ENCODE data around the gene PTRH1.

GRCh38 chr9:127751269-127752054 is 36.0 kb upstream of the PTRH1 start:
- TF ChIP-seq CTCF (IDR thresholded peaks at IDR 0.05) (no peak), NFYB (CRISPR knock-in tag; conservative IDR thresholded peaks at IDR 0.05; ENCODE audit: low read depth) (no peak), ATF2 (CRISPR knock-in tag; IDR thresholded peaks at IDR 0.05; ENCODE audit: borderline replicate concordance, low read depth) (no peak), FOXP1 (CRISPR knock-in tag; IDR thresholded peaks at IDR 0.05; ENCODE audit: borderline replicate concordance) (no peak), NR1H2 (CRISPR knock-in tag; IDR thresholded peaks at IDR 0.05) (no peak), SMAD4 (CRISPR knock-in tag; IDR thresholded peaks at IDR 0.05) (no peak), USF2 (CRISPR knock-in tag; IDR thresholded peaks at IDR 0.05) (no peak), MAX (CRISPR knock-in tag; IDR thresholded peaks at IDR 0.05) (no peak), NFATC4 (CRISPR knock-in tag; IDR thresholded peaks at IDR 0.05) (no peak)
- TF ChIP-seq, protein P1, sequence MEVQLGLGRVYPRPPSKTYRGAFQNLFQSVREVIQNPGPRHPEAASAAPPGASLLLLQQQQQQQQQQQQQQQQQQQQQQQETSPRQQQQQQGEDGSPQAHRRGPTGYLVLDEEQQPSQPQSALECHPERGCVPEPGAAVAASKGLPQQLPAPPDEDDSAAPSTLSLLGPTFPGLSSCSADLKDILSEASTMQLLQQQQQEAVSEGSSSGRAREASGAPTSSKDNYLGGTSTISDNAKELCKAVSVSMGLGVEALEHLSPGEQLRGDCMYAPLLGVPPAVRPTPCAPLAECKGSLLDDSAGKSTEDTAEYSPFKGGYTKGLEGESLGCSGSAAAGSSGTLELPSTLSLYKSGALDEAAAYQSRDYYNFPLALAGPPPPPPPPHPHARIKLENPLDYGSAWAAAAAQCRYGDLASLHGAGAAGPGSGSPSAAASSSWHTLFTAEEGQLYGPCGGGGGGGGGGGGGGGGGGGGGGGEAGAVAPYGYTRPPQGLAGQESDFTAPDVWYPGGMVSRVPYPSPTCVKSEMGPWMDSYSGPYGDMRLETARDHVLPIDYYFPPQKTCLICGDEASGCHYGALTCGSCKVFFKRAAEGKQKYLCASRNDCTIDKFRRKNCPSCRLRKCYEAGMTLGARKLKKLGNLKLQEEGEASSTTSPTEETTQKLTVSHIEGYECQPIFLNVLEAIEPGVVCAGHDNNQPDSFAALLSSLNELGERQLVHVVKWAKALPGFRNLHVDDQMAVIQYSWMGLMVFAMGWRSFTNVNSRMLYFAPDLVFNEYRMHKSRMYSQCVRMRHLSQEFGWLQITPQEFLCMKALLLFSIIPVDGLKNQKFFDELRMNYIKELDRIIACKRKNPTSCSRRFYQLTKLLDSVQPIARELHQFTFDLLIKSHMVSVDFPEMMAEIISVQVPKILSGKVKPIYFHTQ (CRISPR knock-in tag; IDR thresholded peaks at IDR 0.05), result no peak
- TF ChIP-seq, protein P2, sequence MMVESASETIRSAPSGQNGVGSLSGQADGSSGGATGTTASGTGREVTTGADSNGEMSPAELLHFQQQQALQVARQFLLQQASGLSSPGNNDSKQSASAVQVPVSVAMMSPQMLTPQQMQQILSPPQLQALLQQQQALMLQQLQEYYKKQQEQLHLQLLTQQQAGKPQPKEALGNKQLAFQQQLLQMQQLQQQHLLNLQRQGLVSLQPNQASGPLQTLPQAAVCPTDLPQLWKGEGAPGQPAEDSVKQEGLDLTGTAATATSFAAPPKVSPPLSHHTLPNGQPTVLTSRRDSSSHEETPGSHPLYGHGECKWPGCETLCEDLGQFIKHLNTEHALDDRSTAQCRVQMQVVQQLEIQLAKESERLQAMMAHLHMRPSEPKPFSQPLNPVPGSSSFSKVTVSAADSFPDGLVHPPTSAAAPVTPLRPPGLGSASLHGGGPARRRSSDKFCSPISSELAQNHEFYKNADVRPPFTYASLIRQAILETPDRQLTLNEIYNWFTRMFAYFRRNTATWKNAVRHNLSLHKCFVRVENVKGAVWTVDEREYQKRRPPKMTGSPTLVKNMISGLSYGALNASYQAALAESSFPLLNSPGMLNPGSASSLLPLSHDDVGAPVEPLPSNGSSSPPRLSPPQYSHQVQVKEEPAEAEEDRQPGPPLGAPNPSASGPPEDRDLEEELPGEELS (CRISPR knock-in tag; IDR thresholded peaks at IDR 0.05), result peak; percentile 25; the same call in 1 of the 2 replicates

Measured in WTC11 (cell line).